ENCODE data around the gene HIPK1. TPM values are rescaled to one million over a fixed set of nuclear protein-coding genes. Genes with fewer than 3 reads are reported as not detected.

HIPK1 gene
- total RNA-seq, 1 donor from 2014 or later = 63.5 TPM

GRCh38 chr1:113975211-113975895 lies 46.2 kb downstream of the HIPK1 start:
- intact Hi-C loops (cut with DNase I) = loop anchor here (5.0 to 10.0 kb wide), 2 partner anchors 242 to 579 kb away; no protein-coding TSS in a partner anchor
- DNase-seq (ENCODE audit: low spot score) = no peak

- DNase-seq (ENCODE audit: low spot score) = no peak
- intact Hi-C loops (cut with DNase I) = loop anchor here (5.0 to 10.0 kb wide), 2 partner anchors 241 to 578 kb away; no protein-coding TSS in a partner anchor
Observed at GRCh38 chr1:113976609-113977278, 47.6 kb downstream of the HIPK1 start.

- intact Hi-C loops (cut with DNase I) = loop anchor here (5.0 to 10.0 kb wide), 2 partner anchors 239 to 577 kb away; no protein-coding TSS in a partner anchor
- DNase-seq (ENCODE audit: low spot score) = no peak
Observed at GRCh38 chr1:113977906-113978305, 48.8 kb downstream of the HIPK1 start.

- DNase-seq (ENCODE audit: low spot score) = no peak
- intact Hi-C loops (cut with DNase I) = loop anchor here (1.0 to 10.0 kb wide), 3 partner anchors 238 to 576 kb away; no protein-coding TSS in a partner anchor
Observed at GRCh38 chr1:113978863-113979702, 50.0 kb downstream of the HIPK1 start, which contains the start of gene OLFML3. Gene OLFML3 (plus strand): TSS chr1:113979474. CDS start chr1:113979517, 43 bp downstream.

- intact Hi-C loops (cut with DNase I) = no loop called here
- no peak for DNase-seq (ENCODE audit: low spot score)
Observed at GRCh38 chr1:113980110-113980509, 51.0 kb downstream of the HIPK1 start.

GRCh38 chr1:113981962-113982931 lies 53.1 kb downstream of the HIPK1 start:
- no peak for DNase-seq (ENCODE audit: low spot score)
- intact Hi-C loops (cut with DNase I) = no loop called here

GRCh38 chr1:113982949-113983348 lies 53.8 kb downstream of the HIPK1 start:
- DNase-seq (ENCODE audit: low spot score) = no peak

GRCh38 chr1:113983391-113983790 lies 54.3 kb downstream of the HIPK1 start:
- no peak for DNase-seq (ENCODE audit: low spot score)
- intact Hi-C loops (cut with DNase I) = no loop called here

More at GRCh38 chr1:113982949-113983348, 53.8 kb downstream of the HIPK1 start:
- intact Hi-C loops (cut with DNase I) = no loop called here

GRCh38 chr1:113983826-113984225 lies 54.7 kb downstream of the HIPK1 start:
- intact Hi-C loops (cut with DNase I) = no loop called here
- DNase-seq (ENCODE audit: low spot score) = no peak

GRCh38 chr1:113984710-113985109 lies 55.6 kb downstream of the HIPK1 start:
- DNase-seq (ENCODE audit: low spot score) = no peak
- intact Hi-C loops (cut with DNase I) = no loop called here

GRCh38 chr1:113986802-113987201 lies 57.7 kb downstream of the HIPK1 start:
- intact Hi-C loops (cut with DNase I) = no loop called here
- no peak for DNase-seq (ENCODE audit: low spot score)

GRCh38 chr1:113987259-113987658 lies 58.1 kb downstream of the HIPK1 start:
- intact Hi-C loops (cut with DNase I) = no loop called here
- no peak for DNase-seq (ENCODE audit: low spot score)

- DNase-seq (ENCODE audit: low spot score) = no peak
- intact Hi-C loops (cut with DNase I) = no loop called here
Observed at GRCh38 chr1:113990530-113990929, 61.4 kb downstream of the HIPK1 start.

GRCh38 chr1:113990961-113991360 lies 61.8 kb downstream of the HIPK1 start:
- intact Hi-C loops (cut with DNase I) = no loop called here
- no peak for DNase-seq (ENCODE audit: low spot score)

GRCh38 chr1:113991467-113991997 lies 62.4 kb downstream of the HIPK1 start:
- intact Hi-C loops (cut with DNase I) = no loop called here

GRCh38 chr1:113993072-113993471 lies 63.9 kb downstream of the HIPK1 start:
- intact Hi-C loops (cut with DNase I) = no loop called here
- DNase-seq (ENCODE audit: low spot score) = no peak

More at GRCh38 chr1:113991467-113991997, 62.4 kb downstream of the HIPK1 start:
- no peak for DNase-seq (ENCODE audit: low spot score)

- intact Hi-C loops (cut with DNase I) = no loop called here
- no peak for DNase-seq (ENCODE audit: low spot score)
Observed at GRCh38 chr1:113993766-113994165, 64.6 kb downstream of the HIPK1 start.

- intact Hi-C loops (cut with DNase I) = no loop called here
Observed at GRCh38 chr1:113995382-113995781, 66.3 kb downstream of the HIPK1 start.

More at GRCh38 chr1:113995382-113995781, 66.3 kb downstream of the HIPK1 start:
- DNase-seq (ENCODE audit: low spot score) = no peak

Measured in cardiac septum (tissue), 1 donor.